ENCODE measurements around the gene JARID2. TPM values are rescaled to one million over a fixed set of nuclear protein-coding genes. Genes with fewer than 3 reads are reported as not detected.

JARID2 gene
- total RNA-seq, 1 donor from 2014 or later: 11.7 TPM

DNA sequence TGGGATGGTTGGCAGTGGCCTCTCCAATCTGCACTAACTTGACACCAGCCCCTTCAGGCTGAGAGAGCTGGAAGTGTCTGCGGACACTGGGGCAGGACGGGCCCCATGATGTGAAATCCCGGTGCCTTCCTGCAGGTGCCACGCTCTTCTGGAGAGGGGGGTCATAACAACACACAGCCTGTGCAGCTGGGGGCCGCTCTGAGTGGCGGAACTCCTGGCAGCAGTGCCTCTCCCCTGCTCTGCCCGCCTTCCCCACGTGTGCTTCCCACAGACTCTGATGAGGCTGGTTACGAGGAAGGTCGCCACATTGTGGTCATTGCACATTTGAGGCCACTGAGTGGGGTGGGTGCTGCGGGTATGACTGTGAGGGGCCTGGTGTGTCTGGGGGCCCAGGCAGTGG lies 271.7 kb downstream of the JARID2 start:
- DNase-seq (ENCODE audit: low read depth in 2 of 2): no peak

DNA sequence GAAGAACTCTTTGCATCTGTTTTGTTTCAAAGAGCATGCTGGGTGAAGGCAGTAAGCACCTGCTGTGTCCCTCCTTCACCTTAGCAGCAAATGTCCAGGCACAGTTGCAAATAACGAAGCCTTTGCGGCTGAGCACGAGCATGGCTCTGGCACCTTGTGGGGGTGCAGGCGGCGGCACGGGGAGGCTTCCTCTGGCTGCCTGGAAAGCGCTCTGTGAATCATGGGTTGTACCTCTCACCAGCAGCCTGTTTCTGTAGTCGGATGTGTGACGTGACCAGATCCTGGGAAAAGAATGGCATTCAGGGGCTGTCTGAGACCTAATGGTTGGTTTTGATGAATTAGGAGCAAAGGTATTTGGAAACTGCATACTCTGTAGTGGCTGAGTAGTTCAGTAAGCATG lies 272.2 kb downstream of the JARID2 start:
- no peak for DNase-seq (ENCODE audit: low read depth in 2 of 2)

DNA sequence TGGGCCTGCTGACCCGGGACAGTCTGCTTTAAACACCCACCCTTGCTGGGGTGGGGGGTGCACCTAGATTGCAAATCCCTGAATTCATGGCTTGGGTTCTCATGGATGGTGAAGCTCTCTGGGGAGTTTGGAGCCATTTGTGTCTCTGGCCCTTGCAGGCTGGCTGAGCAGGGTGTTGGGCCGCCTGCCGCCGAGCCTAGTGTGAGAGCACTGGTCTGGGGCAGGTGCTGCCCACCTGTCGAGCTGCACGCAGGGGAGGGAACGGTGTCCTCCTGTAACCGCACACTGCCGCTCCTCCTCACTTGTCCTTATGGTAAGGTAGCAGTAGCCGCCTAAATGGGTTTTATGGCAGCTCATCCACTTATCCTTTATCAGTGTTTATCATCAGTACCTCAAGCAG lies 273.0 kb downstream of the JARID2 start:
- DNase-seq (ENCODE audit: low read depth in 2 of 2): no peak

DNA sequence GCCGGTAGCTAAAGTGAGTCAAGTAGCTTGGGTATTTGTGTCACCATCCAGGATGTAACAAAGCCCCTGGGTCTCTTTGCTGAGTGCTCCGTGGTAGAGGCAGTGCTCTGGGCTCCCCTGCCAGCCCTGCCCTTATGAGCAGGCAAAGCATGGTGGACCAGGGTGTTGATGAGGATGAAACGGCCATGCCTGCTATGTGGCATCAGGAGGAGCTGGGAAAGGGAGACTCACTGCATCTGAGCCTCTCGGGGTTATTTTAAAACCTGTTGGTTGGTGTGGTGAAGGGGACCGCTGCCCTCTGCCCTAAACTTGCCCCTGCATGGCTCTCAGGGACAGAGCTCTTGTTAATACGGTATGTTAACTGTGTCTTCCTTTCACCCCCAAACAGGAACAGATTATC lies 273.8 kb downstream of the JARID2 start:
- DNase-seq (ENCODE audit: low read depth in 2 of 2): no peak

DNA sequence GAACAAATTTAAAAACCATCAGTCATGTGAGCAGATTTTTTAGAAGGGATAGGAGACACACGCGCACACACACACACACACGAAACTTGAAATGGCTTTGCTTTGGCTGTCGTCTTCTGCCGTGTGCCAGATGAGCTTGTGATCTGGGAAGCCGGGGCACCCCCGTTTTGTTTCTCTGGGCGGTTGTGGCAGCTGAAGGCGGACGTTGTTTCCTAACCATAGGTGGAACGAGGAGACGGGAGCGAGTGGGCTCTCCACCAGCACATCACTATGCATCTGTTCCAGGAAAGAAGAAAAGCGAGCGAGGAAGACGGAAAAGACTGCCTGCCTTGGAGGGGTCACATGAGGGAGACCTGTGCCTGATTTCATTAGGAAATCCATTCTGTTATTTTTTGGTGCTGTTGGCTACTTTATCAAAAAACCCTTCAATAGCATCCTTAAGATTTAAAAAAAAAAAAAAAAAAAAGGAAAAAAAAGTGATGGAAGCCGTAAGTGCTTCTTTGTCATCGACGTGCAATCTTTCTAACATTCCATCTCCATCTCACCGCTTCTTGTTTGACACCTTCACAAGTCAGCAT lies 274.8 kb downstream of the JARID2 start:
- DNase-seq (ENCODE audit: low read depth in 2 of 2): no peak

DNA sequence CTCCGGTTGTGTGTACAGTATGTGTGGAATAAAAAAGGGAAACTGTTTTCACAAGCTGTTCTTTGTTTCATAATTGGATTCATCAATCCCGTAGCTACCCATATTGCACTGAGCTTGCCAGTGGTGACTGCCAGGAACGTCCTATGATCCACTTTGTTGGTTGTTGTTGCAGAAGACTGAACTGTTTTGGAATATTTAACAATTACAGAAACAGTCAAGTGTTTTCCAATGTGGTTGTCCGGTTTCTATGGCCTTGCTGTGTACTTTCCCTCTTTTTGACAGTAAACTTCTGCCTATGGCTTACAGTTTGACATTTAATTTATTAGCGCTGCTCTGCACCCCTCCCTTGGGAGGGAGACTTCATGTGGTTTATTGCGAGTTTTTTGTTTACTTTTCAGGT lies 275.7 kb downstream of the JARID2 start:
- DNase-seq (ENCODE audit: low read depth in 2 of 2): peak in 1 of 2 donors; percentile 60

DNA sequence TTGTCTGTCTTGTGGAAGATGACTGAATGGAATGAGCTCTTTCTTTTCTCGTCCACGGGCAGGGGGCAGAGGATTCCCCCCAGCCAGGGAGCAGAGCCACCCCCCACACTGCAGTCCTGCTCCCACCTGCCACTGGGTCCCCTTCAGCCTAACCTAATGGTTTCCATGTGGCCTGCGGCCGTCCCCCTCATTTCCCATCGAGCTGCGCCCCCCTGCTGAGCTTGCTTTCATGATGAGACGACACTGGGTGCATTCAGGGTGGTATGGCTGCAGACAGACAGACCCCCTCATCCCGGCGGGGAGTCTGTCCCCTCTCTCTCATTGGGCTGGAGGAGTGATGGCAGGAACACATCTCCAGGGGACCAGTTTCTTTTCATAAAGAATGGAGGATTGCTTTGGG lies 276.2 kb downstream of the JARID2 start:
- no peak for DNase-seq (ENCODE audit: low read depth in 2 of 2)

DNA sequence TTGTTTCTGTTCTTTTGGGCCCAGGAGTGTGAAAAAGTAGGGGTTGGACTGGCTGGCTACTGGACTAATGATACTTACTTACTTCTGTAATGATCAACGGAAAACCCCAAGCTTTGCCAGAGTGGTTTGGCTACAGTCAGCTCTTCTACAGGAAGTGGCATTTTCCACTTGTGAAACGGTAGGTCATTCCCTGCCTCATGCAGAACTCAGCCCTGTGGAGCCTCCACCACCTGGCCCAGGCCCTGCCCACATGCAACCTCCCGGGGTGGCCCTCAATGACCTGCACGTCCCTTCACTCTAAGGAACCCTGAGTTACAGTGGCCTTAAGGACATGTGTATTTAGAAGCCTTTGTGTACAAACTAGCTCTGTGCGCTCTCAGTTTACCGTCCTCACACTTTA lies 276.6 kb downstream of the JARID2 start:
- DNase-seq (ENCODE audit: low read depth in 2 of 2): peak in 1 of 2 donors; percentile 91

DNA sequence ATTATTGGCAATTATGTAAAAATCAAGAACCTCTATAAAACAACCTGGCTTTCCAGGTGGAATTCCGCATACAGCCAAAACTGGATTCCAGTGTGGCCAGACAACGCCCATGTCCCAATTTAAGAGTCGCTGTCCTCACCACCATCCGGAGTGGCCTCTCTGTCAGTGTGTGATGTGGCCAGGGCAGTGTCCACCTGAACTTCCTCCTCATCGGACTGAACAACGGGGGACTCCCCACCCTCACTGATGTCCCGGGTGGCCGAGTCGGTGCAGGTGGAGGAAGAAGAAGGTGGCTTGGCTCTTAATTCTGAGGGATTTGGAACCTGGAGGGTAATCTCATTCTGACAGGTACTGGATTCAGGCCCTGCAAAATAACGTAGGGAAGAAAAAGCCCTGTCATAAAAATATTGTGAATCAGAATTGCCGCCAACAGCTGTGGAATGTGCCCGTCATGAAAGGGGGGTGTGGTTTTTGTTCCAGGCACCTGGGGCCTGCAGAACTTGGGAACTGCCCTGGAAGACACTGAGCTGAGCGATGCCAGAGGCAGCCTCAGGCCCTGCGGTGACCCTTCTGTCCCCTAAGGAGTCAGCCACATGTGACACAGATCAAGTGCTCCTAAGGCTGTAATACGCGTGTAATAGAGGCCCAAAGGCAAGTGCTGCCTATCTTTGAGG lies 277.1 kb downstream of the JARID2 start:
- DNase-seq (ENCODE audit: low read depth in 2 of 2): no peak

DNA sequence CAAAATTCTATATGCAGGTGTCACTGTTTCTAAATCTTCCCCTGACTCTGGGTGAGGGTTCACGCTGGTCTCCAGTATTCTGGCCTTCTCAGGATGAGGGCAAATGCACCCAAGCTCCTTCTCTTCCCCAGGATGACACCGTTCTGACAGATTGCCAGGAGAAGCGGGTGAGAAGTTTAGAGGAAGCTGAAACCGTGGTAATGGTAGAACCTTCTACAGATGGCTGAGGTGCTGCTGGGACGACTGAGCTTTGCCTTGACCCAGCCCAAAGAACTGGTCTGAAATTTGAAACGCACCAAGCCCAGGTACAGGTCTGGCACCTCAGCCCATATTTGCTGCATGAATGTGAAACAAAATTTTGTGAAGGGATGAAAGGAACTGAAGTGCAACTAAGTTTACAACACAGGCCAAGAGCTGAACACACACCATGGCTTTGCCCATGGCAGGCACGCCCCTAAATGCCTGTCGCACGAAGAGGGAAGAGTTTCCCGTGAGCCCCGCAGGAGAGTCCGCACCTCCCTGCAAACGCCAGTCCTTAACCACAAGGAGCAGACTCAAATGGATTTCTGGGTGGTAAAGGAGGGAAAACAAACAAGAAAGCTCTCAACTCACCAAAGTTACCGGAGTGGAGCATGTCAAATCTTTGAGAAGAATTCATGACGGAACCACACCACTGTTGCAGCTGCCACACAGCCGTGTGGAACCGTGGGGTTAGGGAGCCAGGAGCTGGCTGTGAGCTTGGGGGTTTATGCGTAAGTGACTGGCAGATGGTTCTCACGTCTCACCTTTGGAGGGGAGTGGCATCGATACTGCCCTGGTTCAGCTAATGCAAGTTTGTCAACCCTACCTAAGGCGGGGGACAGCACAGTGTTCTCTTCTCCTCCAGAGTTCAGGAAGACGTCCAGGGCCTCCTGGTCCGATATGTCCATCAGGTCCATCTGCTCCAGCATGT lies 278.1 kb downstream of the JARID2 start:
- DNase-seq (ENCODE audit: low read depth in 2 of 2): no peak

DNA sequence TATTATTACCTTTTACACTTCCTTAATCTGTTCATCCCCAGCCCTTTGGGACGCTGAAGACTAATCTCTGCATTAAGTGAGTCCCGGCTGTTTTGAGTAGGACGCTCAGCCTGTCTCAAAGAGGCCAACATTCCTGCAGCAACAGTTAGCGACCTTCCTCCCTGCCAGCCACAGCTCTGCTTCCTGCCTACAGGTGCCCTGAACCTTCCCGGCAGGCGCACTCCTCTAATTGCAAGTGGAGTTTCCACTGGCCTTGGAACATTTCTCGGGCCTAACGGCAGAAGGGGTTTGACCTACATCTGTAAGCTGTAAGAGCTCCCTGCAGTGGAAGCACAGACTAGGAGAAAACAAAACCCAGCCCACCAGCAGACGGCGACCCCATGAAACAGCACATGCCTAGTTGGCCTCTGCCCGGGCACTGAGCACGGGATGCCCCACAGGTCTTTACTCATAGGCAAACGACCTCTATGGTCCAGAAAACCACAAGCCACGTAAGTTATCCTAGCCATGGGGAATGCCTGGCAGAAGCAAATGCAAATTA lies 279.1 kb downstream of the JARID2 start:
- DNase-seq (ENCODE audit: low read depth in 2 of 2): no peak

DNA sequence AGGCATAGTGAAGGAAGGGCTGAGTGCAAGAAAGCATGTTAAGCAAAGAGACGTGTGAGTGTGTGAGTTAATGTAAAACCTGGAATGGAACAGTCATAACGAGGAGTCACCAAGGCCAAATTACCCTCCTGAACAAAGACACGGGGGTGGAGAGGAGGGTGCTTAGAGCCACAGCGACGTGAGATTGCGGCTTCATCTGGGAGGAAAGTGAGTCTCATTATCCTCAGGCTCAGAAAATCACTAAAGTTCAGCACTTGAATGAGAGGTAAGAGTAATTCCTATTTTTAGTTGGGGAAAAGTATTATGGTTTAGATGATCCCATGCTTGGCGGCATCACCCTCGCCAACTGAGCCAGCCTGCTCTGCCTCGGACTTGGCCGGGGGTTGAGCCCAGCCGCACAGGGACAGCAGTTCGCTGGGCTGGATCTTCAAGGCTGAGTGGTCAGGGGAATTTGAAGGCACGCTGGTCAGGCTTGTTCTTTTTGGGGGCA lies 280.4 kb downstream of the JARID2 start:
- DNase-seq (ENCODE audit: low read depth in 2 of 2): no peak

DNA sequence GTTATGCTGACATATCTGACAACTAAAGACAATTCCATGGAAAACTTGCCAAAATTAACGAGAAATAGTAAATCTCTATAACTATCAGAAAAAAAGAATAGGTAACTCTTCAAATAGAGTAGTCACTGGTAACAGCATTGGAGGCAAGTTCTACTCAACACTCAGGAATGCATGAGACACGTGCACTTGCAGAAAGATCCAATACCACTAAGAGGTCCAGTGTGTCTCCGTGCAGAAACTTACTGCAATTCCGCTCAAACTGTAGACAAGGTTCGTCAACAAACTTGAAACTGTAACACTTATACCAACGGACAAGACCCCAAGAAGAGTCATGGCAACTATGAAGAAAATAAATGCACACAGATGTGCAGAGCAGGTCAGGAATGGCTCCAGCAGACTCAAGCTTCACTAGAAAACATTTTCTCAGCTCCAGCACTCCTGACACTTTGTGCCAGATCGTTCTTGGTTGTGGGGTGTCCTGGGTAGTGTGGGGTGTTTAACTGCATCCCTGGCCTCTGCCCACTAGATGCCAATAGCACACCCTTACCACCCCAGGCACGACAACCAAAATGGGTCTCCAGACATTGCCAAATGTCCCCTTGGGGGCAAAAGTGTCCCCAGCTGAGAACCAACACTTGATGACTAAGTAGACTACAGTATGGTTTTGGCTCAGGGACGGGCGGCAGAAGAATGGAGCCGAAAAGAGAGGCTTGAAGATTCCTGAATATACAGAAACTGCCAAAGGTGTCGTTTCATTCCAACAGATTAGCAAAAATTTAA lies 282.2 kb downstream of the JARID2 start:
- DNase-seq (ENCODE audit: low read depth in 2 of 2): no peak

DNA sequence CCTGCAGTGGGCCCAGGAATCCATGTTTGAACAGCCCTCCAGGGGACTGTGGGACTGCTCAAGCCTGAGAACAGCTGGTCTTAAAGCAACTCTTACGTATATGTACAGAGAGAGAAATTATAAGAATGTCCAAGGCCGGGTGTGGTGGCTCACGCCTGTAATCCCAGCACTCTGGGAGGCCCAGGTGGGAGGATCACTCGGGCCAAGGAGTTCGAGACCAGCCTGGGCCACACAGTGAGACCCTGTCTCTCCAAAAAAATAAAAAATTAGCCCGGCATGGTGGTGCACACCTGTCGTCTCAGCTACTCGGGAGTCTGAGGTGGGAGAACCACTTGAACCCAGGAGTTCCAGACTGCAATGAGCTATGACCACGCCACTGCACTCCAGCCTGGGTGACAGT lies 283.0 kb downstream of the JARID2 start:
- no peak for DNase-seq (ENCODE audit: low read depth in 2 of 2)

DNA sequence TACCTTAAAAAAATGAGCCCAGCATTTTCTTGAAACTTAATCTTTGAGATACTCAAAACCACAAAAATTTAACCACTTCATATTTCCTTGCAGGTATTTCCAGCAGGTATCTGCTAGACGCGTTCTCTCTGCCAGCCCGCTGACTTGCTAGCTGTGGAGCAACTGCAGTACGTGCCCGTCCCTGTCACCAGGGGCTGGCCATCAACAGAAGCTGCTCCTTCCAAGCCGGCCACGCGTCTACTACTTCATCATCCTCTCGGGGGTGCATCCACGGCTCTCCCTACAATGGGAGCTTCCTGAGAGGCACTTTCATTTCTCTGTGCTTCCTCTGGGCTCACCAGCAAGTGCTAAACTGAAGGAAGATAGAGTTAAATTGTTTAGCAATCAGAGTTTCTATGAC lies 284.5 kb downstream of the JARID2 start:
- no peak for DNase-seq (ENCODE audit: low read depth in 2 of 2)

DNA sequence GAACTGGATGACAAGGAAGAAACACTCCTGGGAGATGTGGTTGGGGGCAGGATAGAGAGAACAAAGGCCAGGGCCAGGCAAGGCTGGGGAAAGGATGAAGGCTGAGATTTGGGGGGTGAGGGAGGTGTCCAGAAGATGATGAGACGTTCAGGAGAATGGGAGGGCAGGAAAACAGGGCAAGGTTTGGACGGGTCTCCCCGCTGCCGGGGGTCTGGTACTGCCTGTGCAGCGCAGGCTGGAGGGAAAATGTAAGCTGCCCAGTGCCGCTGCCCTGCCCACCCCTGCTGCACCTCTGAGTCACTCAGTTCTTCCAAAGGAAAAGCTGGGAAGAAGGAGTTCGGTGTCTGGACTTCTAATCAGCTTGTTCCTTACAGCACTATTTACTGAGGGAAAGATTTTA lies 286.1 kb downstream of the JARID2 start:
- no peak for DNase-seq (ENCODE audit: low read depth in 2 of 2)

DNA sequence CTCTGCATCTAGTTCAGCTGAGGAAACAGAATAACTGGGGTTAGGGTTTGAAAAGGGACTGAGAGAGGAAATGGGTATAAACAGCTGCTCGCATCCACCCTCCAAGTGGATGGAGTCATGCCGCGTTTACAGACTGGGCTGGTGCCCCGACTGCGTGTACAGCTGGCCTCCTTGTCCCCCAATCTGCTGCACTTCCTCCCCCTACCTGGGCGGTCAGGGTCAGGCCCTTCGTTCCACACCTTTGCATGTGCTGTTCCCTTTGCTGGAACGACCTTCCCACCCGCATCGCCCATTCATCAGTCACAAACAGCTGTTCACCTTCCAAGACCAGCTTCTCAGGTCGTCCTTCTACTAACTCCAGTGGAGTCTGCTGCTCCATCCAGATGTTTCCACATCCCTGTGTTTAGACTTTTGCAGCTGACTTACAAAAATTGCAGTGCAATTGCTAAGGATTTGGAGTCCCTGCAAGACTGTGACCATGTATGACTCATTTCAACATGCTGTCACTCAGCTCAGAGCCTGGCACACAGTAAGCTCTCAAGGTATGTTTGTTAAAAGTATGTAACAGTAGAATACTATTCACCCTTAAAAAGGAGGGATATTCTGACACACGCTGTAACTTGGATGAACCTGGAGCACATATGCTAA lies 287.6 kb downstream of the JARID2 start:
- no peak for DNase-seq (ENCODE audit: low read depth in 2 of 2)

DNA sequence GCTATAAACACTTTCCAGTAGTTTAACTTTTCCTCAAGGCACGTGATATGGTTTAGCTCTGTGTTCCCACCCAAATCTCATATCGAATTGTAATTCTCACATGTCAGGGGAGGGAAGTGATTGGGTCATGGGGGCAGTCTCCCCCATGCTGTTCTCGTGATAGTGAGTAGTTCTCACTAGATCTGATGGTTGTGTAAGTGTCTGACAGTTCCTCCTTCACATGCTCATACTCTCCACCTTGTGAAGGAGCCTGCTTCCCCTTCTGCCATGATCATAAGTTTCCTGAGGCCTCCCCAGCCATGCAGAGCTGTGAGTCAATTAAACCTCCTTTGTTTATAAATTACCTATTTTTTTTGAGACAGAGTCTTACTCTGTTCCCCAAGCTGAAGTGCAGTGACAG lies 289.1 kb downstream of the JARID2 start:
- no peak for DNase-seq (ENCODE audit: low read depth in 2 of 2)

DNA sequence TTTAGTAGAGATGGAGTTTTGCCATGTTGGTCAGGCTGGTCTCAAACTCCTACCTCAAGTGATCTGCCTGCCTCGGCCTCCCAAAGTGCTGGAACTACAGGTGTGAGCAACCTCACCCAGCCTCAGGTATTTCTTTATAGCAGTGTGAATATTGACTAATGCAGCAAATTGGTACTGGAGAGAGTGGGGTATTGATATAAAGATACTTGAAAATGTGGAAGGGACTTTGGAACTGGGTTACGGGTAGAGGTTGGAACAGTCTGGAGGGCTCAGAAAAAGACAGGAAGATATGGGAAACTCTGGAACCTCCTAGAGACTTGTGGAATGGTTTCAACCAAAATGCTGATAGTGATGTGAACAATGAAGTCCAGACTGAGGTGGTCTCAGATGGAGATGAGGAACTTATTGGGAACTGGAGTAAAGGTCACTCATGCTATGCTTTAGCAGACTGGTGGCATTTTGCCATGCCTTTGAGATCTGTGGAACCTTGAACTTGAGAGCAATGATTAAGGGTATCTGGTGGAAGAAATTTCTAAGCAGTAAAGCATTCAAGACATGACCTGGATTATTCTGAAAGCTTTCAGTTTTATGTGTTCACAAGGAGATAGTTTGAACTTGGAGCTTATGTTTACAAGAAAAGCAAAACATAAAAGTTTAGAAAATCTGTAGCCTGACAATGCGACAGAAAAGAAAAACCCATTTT lies 289.8 kb downstream of the JARID2 start:
- DNase-seq (ENCODE audit: low read depth in 2 of 2): no peak

All from lung microvascular endothelial cell (primary cell).